Activated naive CD4-positive, alpha-beta T cell treated with anti-CD3 and anti-CD28 coated beads, Interleukin-2, amount 10 ng/mL, durations not matched to agents 5 hours and 36 hours (primary cell): Measurements from ENCODE around the gene OR52A1. TPM values are rescaled to one million over a fixed set of nuclear protein-coding genes. Genes with fewer than 3 reads are reported as not detected.

Experiments used
- total RNA-seq, 2 experiments: library from RNA; stranded (reverse); gene quantifications; one replicate each; pipeline ENCODE4 v1.2.3, GENCODE V29; 2021

Gene OR52A1
- total RNA-seq = not detected

DNA sequence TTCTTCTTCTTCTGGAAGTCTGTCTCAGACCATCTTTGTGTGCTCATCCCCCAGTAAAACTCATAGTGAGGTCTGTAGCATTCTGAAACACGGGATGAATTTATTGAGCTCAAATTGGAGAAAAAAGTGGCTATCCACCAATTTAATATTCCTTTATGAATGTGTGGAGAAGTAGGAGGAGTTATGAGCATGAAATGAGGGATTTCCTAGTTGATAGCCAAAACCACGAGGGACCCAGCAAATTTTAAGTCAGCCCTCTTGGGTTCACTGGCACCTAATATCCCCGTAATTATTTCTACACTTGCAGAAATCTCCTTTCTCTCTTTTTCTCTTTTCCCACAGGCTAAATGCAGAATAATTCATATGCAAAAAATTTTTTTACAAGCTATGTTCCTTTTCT, at the start of gene OR52A1:
Gene OR52A1 (minus strand): TSS at position 101 of the 400 bp plus-strand sequence. CDS start 2,388 bp downstream, outside the sequence.

DNA sequence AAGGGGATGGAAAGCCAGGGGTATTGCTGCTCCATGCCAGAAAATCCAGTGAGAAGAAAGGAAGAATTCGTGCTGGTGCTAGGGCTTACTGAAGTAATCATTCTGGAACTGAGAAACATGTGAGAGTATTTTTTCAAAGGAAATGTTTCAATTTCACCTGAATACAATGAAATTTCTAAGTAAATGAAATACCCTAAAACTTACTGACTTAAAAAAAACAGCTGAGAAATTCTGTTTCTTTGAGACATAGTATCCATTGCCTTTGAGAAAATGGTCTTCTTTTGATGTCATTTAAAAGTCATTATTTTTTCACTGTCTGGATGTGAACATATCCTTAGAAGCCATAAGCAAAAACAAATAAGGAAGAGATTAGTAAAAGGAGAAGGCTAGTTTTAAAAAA, 46.0 kb upstream of the OR52A1 start, which contains the start of gene OR51V1:
Gene OR51V1 (minus strand): TSS at position 101 of the 400 bp plus-strand sequence. CDS start 0 bp downstream, at position 101.

DNA sequence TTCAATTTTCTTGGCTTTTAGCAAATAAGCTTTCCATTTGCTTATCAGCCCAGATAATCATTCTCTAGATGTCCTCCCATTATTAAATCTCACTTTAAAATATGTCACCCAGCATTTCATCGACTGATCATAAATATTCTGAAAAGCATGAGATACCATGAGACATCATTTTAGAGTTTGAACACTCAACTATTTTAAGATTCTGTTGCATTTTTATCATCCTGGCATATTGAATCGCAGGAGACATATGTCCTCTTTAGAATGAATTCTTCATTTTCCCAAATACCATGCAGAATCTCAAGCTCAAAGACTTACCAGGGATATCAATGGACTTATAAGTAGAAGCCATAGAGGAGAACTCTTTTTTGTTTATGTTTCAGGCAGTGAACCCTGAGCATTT, 16.6 kb downstream of the OR52A1 start, which contains the start of gene OR52A5:
Gene OR52A5 (minus strand): TSS at position 361 of the 400 bp plus-strand sequence. CDS start 5,714 bp downstream, outside the sequence.

Other genes with a start within 250 kb of the OR52A1 start
- gene OR51G2, start 235.4 kb downstream of the OR52A1 start, total RNA-seq = not detected
- not detected for gene OR51G1, start 230.4 kb downstream of the OR52A1 start, total RNA-seq
- not detected for gene OR51A4, start 207.2 kb downstream of the OR52A1 start, total RNA-seq
- not detected for gene OR51A2, start 199.0 kb downstream of the OR52A1 start, total RNA-seq
- gene OR51L1, start 159.9 kb downstream of the OR52A1 start, total RNA-seq = not detected
- gene OR52J3, start 108.2 kb downstream of the OR52A1 start, total RNA-seq = not detected
- gene OR52E2, start 95.1 kb downstream of the OR52A1 start, total RNA-seq = not detected
- not detected for gene OR52E1, start 85.2 kb downstream of the OR52A1 start, total RNA-seq
- not detected for gene OR52A5, start 16.4 kb downstream of the OR52A1 start, total RNA-seq
- gene OR51V1, start 45.9 kb upstream of the OR52A1 start, total RNA-seq = not detected
- gene HBB, start 72.3 kb upstream of the OR52A1 start, total RNA-seq = not detected
- not detected for gene HBD, start 79.7 kb upstream of the OR52A1 start, total RNA-seq
- not detected for gene HBG1, start 95.1 kb upstream of the OR52A1 start, total RNA-seq
- gene HBG2, start 100.0 kb upstream of the OR52A1 start, total RNA-seq = not detected
- not detected for gene HBE1, start 115.2 kb upstream of the OR52A1 start, total RNA-seq
- gene OR51B4, start 147.2 kb upstream of the OR52A1 start, total RNA-seq = not detected
- gene OR51B2, start 169.5 kb upstream of the OR52A1 start, total RNA-seq = not detected
- not detected for gene OR51B5, start 188.8 kb upstream of the OR52A1 start, total RNA-seq
- gene OR51B6, start 196.8 kb upstream of the OR52A1 start, total RNA-seq = not detected
- not detected for gene OR51M1, start 229.1 kb upstream of the OR52A1 start, total RNA-seq